Transverse colon (tissue), 4 donors: ENCODE measurements around the gene MT1B. TPM values are rescaled to one million over a fixed set of nuclear protein-coding genes. Genes with fewer than 3 reads are reported as not detected.

Experiments used
- DNase-seq: peaks from one replicate; pipeline ENCODE4 v3.0.0-alpha.2; 2019
- H3K27ac ChIP-seq, 4 donors: fragments of 200-600 bp; sonication (generic); 2 replicates each; pipeline ENCODE4 v1.5.1; 2016 to 2018; ENCODE audit warnings: inconsistent platforms in 4 of 4
- H3K27me3 ChIP-seq: fragments of 200-600 bp; sonication (generic); 2 replicates; pipeline ENCODE4 v1.5.1; 2017; ENCODE audit warnings: inconsistent platforms
- H3K36me3 ChIP-seq, 4 donors: fragments of 200-600 bp; sonication (generic); 2 replicates each; pipeline ENCODE4 v1.5.1; 2017 to 2019; ENCODE audit warnings: inconsistent platforms in 4 of 4
- H3K4me1 ChIP-seq, 4 donors: fragments of 200-600 bp; sonication (generic); 2 replicates each; pipeline ENCODE4 v1.5.1; 2017 to 2020; ENCODE audit warnings: inconsistent platforms in 4 of 4
- H3K4me3 ChIP-seq, 4 donors: fragments of 200-600 bp; sonication (generic); 1 replicate in 1 of 4; 2 replicates in 3 of 4; pipeline versions ENCODE4 v1.5.1 to v1.6.1; 2017 to 2019; ENCODE audit warnings: inconsistent platforms in 4 of 4
- H3K9me3 ChIP-seq, 2 donors: fragments of 200-600 bp; sonication (generic); 2 replicates each; pipeline ENCODE4 v1.5.1; 2017 to 2019; ENCODE audit warnings: inconsistent platforms in 2 of 2
- CTCF ChIP-seq, 5 experiments: fragments of 200-600 bp in 3 of 5; fragments of 450-650 bp in 2 of 5; sonication (generic) in 3 of 5; IDR thresholded peaks; 1 replicate in 2 of 5; 2 replicates in 3 of 5; pipeline ENCODE4 v1.5.1; 2016 to 2017; ENCODE audit warnings: antibody characterized with exemption in 5 of 5, inconsistent platforms in 3 of 5, mild to moderate bottlenecking in 2 of 5, moderate library complexity in 1 of 5
- EP300 ChIP-seq: sonication (generic); formaldehyde crosslinking; IDR thresholded peaks from one replicate; pipeline ENCODE4 v1.6.1; 2017; ENCODE audit warnings: antibody characterized with exemption, low read depth
- POLR2A ChIP-seq: fragments of 450-650 bp; IDR thresholded peaks from one replicate; pipeline ENCODE4 v1.6.1; 2016; ENCODE audit warnings: antibody characterized with exemption, mild to moderate bottlenecking, moderate library complexity
- POLR2AphosphoS5 ChIP-seq, 3 donors: sonication (generic); formaldehyde crosslinking; IDR thresholded peaks; one replicate each; pipeline ENCODE4 v1.6.1; 2016; ENCODE audit warnings: antibody characterized with exemption in 3 of 3
- WGBS, 2 donors: methylation state at CpG; one replicate each; pipeline ENCODE4 v1.1.5; 2018; ENCODE audit warnings: low coverage in 1 of 2; 5-methylcytosine and 5-hydroxymethylcytosine counted together
- in situ Hi-C, 4 donors: fragments of 200-750 bp; cut with MboI; loops; one replicate each; pipeline versions ENCODE4 v1.15.0 to v1.15.1; 2017; ENCODE audit warnings: low sequenced_read_pairs in 3 of 4, low pct_ligation_motif_present in 1 of 4, low pct_unique_long_range_greater_than_20kb in 1 of 4
- intact Hi-C: fragments of 100-400 bp; cut with DNase I; formaldehyde crosslinking; loops from one replicate; pipeline ENCODE4 v1.15.1; 2023; ENCODE audit warnings: low total_unique reads
- total RNA-seq, 4 donors: library from RNA; depleted of rRNA; stranded (reverse); fragments of >200 nt; gene quantifications; one replicate each; pipeline ENCODE4 v1.1.0, GENCODE V29; 2016

The MT1B gene
- total RNA-seq, 4 donors from 2014 or later: not detected

DNA sequence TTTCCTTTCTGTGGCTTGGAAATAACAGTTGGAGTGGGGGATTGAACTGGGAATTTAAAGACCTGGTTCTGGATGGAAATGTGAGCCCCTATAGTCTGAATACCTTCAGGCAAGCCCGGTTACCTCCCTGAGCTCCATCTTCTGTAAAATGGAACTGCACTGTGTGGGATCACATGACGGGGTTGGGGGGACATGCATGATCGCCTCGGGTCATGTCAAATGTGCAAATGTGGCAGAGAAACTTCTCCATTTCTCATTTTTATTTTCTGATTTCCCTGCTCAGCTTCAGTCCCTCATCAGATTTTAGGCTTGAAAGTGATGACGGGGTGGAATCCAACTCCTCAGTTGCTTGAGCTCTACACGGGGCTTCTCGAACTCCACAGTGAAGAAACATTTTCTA, 1.5 kb downstream of the MT1B start:
- Histone ChIP-seq H3K27ac (no peak overlapping the region), H3K9me3 (no peaks in the 10 kb centered on the region), H3K4me1 (peaks cover 3 to 11% (median 6%) of the 10 kb centered on the region in 4 donors), H3K4me3 (no peak overlapping the region), H3K27me3 (peaks cover 13% of the 10 kb centered on the region), H3K36me3 (no peaks in the 10 kb centered on the region)
- WGBS, 2 donors: 81 to 83% methylated on average over 4 to 7 of the region's 7 CpGs
- in situ Hi-C loops (no loop called here), intact Hi-C loops (no loop called here)
- TF ChIP-seq CTCF (IDR thresholded peaks at IDR 0.05) (no peak), EP300 (no peak), POLR2A (no peak), POLR2AphosphoS5 (IDR thresholded peaks at IDR 0.05) (no peak)
- no peak for DNase-seq

DNA sequence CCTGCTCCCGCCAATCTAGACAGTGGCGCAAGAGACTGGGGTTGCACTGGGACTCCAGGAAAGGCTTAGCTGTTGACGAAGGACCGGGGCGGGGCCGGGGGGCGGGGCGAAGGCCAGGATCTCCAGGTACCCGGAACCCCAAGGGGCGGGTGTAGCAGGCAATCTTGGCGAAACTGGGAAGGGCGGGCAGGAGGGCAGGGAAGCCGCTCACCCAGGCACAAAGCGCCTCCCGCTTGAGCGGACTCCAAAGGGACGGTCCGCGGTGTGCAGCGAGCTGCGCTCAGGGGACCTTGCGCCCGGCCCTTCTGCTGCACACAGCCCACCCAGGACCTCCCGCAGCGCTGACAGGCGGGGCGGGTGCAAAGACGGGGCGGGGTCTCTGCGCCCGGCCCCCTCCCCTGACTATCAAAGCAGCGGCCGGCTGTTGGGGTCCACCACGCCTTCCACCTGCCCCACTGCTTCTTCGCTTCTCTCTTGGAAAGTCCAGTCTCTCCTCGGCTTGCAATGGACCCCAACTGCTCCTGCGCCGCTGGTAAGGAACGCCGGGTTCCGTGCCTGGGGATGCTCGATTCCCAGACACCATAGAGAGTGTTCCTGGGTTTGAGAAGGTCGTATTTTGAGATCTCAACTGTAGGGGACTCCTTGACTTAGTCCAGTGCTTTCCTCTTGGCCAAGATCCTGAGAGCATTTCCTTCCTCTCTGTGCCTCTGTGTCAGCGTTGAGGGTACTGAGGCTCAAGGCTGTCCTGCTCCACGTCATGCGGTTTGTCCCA, 6.1 kb downstream of the MT1B start, which contains the start of gene MT1F:
Gene MT1F (plus strand): TSS at position 405 of the 772 bp plus-strand sequence. CDS start 100 bp downstream, at position 505.
- peak; percentile 40 to 61 (median 43) for TF ChIP-seq POLR2AphosphoS5 (IDR thresholded peaks at IDR 0.05)
- no peak for TF ChIP-seq CTCF (IDR thresholded peaks at IDR 0.05)
- peak; percentile 61 for TF ChIP-seq POLR2A
- TF ChIP-seq EP300: no peak
- in situ Hi-C loops (no loop called here), intact Hi-C loops (no loop called here)
- H3K9me3 ChIP-seq: no peaks in the 10 kb centered on the region
- H3K27ac ChIP-seq: peak within 1 kb of the TSS; percentile 59 to 79 (median 75)
- peak; percentile 96 for DNase-seq
- H3K36me3 ChIP-seq: no peaks in the 10 kb centered on the region
- peaks cover 5 to 18% (median 16%) of the 10 kb centered on the region in 4 donors for H3K4me1 ChIP-seq
- H3K4me3 ChIP-seq: peak within 1 kb of the TSS; percentile 21 to 54 (median 48)
- peaks cover 22% of the 10 kb centered on the region for H3K27me3 ChIP-seq
- WGBS, 2 donors: 2% methylated on average over 45 of the region's 46 CpGs; no CpG with 5 or more reads in 1 of the 2 donors

GRCh38 chr16:56658327-56658875, 6.7 kb downstream of the MT1B start:
- TF ChIP-seq CTCF (IDR thresholded peaks at IDR 0.05) (no peak), POLR2AphosphoS5 (IDR thresholded peaks at IDR 0.05) (no peak), POLR2A (no peak), EP300 (no peak)
- 27% methylated on average over 10 of the region's 10 CpGs; no CpG with 5 or more reads in 1 of the 2 donors for WGBS, 2 donors
- in situ Hi-C loops: no loop called here
- peaks cover 29% of the 10 kb centered on the region for H3K27me3 ChIP-seq
- peak; percentile 54 for DNase-seq
- H3K4me3 ChIP-seq: peak overlapping the region in 3 of 4 donors; percentile 45 to 54 (median 50)
- no peaks in the 10 kb centered on the region for H3K9me3 ChIP-seq
- intact Hi-C loops: no loop called here
- H3K27ac ChIP-seq: peak overlapping the region in 3 of 4 donors; percentile 59 to 79 (median 75)
- H3K36me3 ChIP-seq: no peaks in the 10 kb centered on the region
- H3K4me1 ChIP-seq: peaks cover 5 to 23% (median 17%) of the 10 kb centered on the region in 4 donors
